ENCODE results near the gene TNFSF4. TPM values are rescaled to one million over a fixed set of nuclear protein-coding genes. Genes with fewer than 3 reads are reported as not detected.
"Not testable (repeated sequence)": the region's sequence is repeated elsewhere in the genome, so short reads cannot be mapped to it uniquely, and the experiment has no call there.

The TNFSF4 gene
- total and polyA plus RNA-seq, 9 donors: 0.24 to 2.8 (median 1.2) TPM

- H3K36me3 ChIP-seq: no peaks in the 10 kb centered on the region
- DNase-seq: no peak
- no peak overlapping the region for H3K4me3 ChIP-seq
- H3K4me1 ChIP-seq (ENCODE audit: insufficient read depth): no peaks in the 10 kb centered on the region
- intact Hi-C loops (cut with DNase I): no loop called here
- TF ChIP-seq CTCF (IDR thresholded peaks at IDR 0.05): no peak
- H3K9me3 ChIP-seq: no peaks in the 10 kb centered on the region
- no peaks in the 10 kb centered on the region for H3K27me3 ChIP-seq
- no peak overlapping the region for H3K27ac ChIP-seq
These were observed 33.5 kb upstream of the TNFSF4 start for GRCh38 chr1:173240609-173241008.

GRCh38 chr1:173239058-173239457, 31.9 kb upstream of the TNFSF4 start:
- no peaks in the 10 kb centered on the region for H3K9me3 ChIP-seq
- H3K36me3 ChIP-seq: no peaks in the 10 kb centered on the region
- H3K27ac ChIP-seq: no peak overlapping the region
- WGBS, 3 donors: 89 to 93% (median 92%) methylated on average over 2 of the region's 2 CpGs
- intact Hi-C loops (cut with DNase I): no loop called here
- TF ChIP-seq POLR2A (IDR thresholded peaks at IDR 0.05): no peak
- no peak for TF ChIP-seq CTCF (IDR thresholded peaks at IDR 0.05)
- no peak for TF ChIP-seq EP300 (IDR thresholded peaks at IDR 0.05)
- no peaks in the 10 kb centered on the region for H3K27me3 ChIP-seq
- no peaks in the 10 kb centered on the region for H3K4me1 ChIP-seq (ENCODE audit: insufficient read depth)
- no peak for DNase-seq
- no peak overlapping the region for H3K4me3 ChIP-seq

- intact Hi-C loops (cut with DNase I): no loop called here
- TF ChIP-seq POLR2A (IDR thresholded peaks at IDR 0.05) (no peak), EP300 (IDR thresholded peaks at IDR 0.05) (no peak), CTCF (IDR thresholded peaks at IDR 0.05) (no peak)
- 91 to 92% (median 91%) methylated on average over 4 of the region's 4 CpGs for WGBS, 3 donors
These were observed 27.8 kb upstream of the TNFSF4 start for GRCh38 chr1:173234899-173235298.

GRCh38 chr1:173234434-173234833, 27.3 kb upstream of the TNFSF4 start:
- intact Hi-C loops (cut with DNase I); H3K27ac ChIP-seq; H3K36me3 ChIP-seq; DNase-seq; H3K9me3 ChIP-seq; H3K27me3 ChIP-seq; H3K4me1 ChIP-seq (ENCODE audit: insufficient read depth); H3K4me3 ChIP-seq: not testable (repeated sequence)
- WGBS, 3 donors: 81 to 97% (median 95%) methylated on average over 3 of the region's 3 CpGs

More at GRCh38 chr1:173234899-173235298, 27.8 kb upstream of the TNFSF4 start:
- H3K27me3 ChIP-seq: no peaks in the 10 kb centered on the region
- DNase-seq: no peak
- H3K27ac ChIP-seq: no peak overlapping the region
- no peaks in the 10 kb centered on the region for H3K36me3 ChIP-seq
- no peaks in the 10 kb centered on the region for H3K4me1 ChIP-seq (ENCODE audit: insufficient read depth)
- H3K9me3 ChIP-seq: no peaks in the 10 kb centered on the region
- H3K4me3 ChIP-seq: no peak overlapping the region

- H3K27ac ChIP-seq; intact Hi-C loops (cut with DNase I); H3K4me3 ChIP-seq; H3K36me3 ChIP-seq; DNase-seq; H3K9me3 ChIP-seq; H3K4me1 ChIP-seq (ENCODE audit: insufficient read depth); H3K27me3 ChIP-seq: not testable (repeated sequence)
- WGBS, 3 donors: 93 to 98% (median 96%) methylated on average over 3 of the region's 3 CpGs
These were observed 21.9 kb upstream of the TNFSF4 start for GRCh38 chr1:173229031-173229430.

GRCh38 chr1:173224949-173225348, 17.8 kb upstream of the TNFSF4 start:
- no peak overlapping the region for H3K4me3 ChIP-seq
- H3K4me1 ChIP-seq (ENCODE audit: insufficient read depth): no peaks in the 10 kb centered on the region
- H3K27ac ChIP-seq: no peak overlapping the region
- H3K36me3 ChIP-seq: no peaks in the 10 kb centered on the region
- no peaks in the 10 kb centered on the region for H3K9me3 ChIP-seq
- TF ChIP-seq CTCF (IDR thresholded peaks at IDR 0.05) (no peak), EP300 (IDR thresholded peaks at IDR 0.05) (no peak), POLR2A (IDR thresholded peaks at IDR 0.05) (no peak)
- H3K27me3 ChIP-seq: no peaks in the 10 kb centered on the region
- intact Hi-C loops (cut with DNase I): no loop called here
- DNase-seq: no peak

Data from ovary (tissue), 9 donors.